Smooth muscle cell (in vitro differentiated cells): ENCODE results near the gene HECTD4. TPM values are rescaled to one million over a fixed set of nuclear protein-coding genes. Genes with fewer than 3 reads are reported as not detected.

ENCODE experiments used
- DNase-seq: peaks from one replicate; lab custom pipeline; 2025; ENCODE audit not compliant: unreplicated experiment; lab: John Stamatoyannopoulos, UW
- H2AFZ ChIP-seq: fragments of 200-600 bp; sonication (generic); 2 replicates; pipeline ENCODE4 v1.6.0; 2016; ENCODE audit warnings: antibody characterized with exemption, low read depth, mild to moderate bottlenecking
- H3F3A ChIP-seq: fragments of 200-600 bp; sonication (generic); 2 replicates; pipeline ENCODE4 v1.6.0; 2017; ENCODE audit warnings: antibody characterized with exemption, low read depth
- H3K27ac ChIP-seq: fragments of 200-600 bp; sonication (generic); 2 replicates; pipeline ENCODE4 v1.5.1; 2016; ENCODE audit warnings: low read depth, mild to moderate bottlenecking
- H3K27me3 ChIP-seq: fragments of 200-600 bp; sonication (generic); 2 replicates; pipeline ENCODE4 v1.6.1; 2016; ENCODE audit warnings: low read depth, mild to moderate bottlenecking
- H3K36me3 ChIP-seq: fragments of 200-600 bp; sonication (generic); 2 replicates; pipeline ENCODE4 v1.5.1; 2016; ENCODE audit warnings: low read depth
- H3K4me1 ChIP-seq: fragments of 200-600 bp; sonication (generic); 2 replicates; pipeline ENCODE4 v1.5.1; 2016; ENCODE audit warnings: low read depth
- H3K4me2 ChIP-seq: fragments of 200-600 bp; sonication (generic); 2 replicates; pipeline ENCODE4 v1.6.0; 2016; ENCODE audit warnings: mild to moderate bottlenecking
- H3K4me3 ChIP-seq: fragments of 200-600 bp; sonication (generic); 2 replicates; pipeline ENCODE4 v1.5.1; 2016; ENCODE audit warnings: mild to moderate bottlenecking
- H3K79me2 ChIP-seq: fragments of 200-600 bp; sonication (generic); 2 replicates; pipeline ENCODE4 v1.6.0; 2016; ENCODE audit warnings: low read depth, mild to moderate bottlenecking
- H3K9ac ChIP-seq: fragments of 200-600 bp; sonication (generic); 2 replicates; pipeline ENCODE4 v1.6.0; 2016; ENCODE audit warnings: low read depth
- H3K9me3 ChIP-seq: fragments of 200-600 bp; sonication (generic); replicated peaks from 2 replicates; pipeline ENCODE4 v1.5.1; 2016; ENCODE audit warnings: low read depth
- H4K20me1 ChIP-seq: fragments of 200-600 bp; sonication (generic); 2 replicates; pipeline ENCODE4 v1.6.0; 2016; ENCODE audit warnings: low read depth
- WGBS: methylation state at CpG from one replicate; pipeline ENCODE4 v1.1.7; 2016; ENCODE audit warnings: low lambda C conversion rate; 5-methylcytosine and 5-hydroxymethylcytosine counted together
- polyA plus RNA-seq: library from polyadenylated mRNA; unstranded; fragments of >200 nt; fragmentation: Nextera tagmentation; extraction: Ambion mirVana; gene quantifications from 2 replicates; pipeline ENCODE4 v1.2.1, GENCODE V29; 2016
- total RNA-seq: library from RNA; depleted of rRNA; stranded (reverse); fragments of >200 nt; gene quantifications from 2 replicates; pipeline ENCODE4 v1.2.3, GENCODE V29; 2014
- TF ChIP-seq, protein P1 (sequence below): fragments of 200-600 bp; sonication (generic); IDR thresholded peaks from 2 replicates; pipeline ENCODE4 v1.5.1; 2017; ENCODE audit warnings: borderline replicate concordance, mild to moderate bottlenecking, antibody characterized with exemption; ENCODE audit not compliant: insufficient read depth, poor library complexity, severe bottlenecking

The HECTD4 gene
- total and polyA plus RNA-seq, 2 experiments from 2014 or later: 6.6 to 16.9 TPM

DNA sequence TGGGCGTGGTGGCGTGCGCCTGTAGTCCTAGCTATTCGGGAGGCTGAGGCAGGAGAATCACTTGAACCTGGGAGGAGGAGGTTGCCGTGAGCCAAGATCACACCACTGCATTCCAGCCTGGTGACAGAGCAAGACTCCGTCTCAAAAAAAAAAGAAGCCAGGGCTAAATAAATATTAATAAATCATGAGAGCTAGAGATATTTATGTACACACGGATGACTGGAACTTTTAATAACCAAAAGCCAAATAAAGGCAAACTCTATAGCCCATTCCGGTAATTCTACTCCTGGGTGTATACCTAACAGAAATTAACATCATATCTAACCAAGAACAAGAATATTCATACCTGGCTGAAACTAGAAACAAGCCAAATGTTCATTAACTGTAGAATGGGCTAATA, 264.5 kb downstream of the HECTD4 start:
- Histone ChIP-seq H3K79me2 (no peaks in the 10 kb centered on the region), H4K20me1 (no peaks in the 10 kb centered on the region), H2AFZ (no peak overlapping the region), H3K4me2 (no peak overlapping the region), H3K9ac (no peak overlapping the region), H3F3A (peaks cover 8% of the 10 kb centered on the region), H3K27ac (peak overlapping the region; percentile 85), H3K9me3 (no peaks in the 10 kb centered on the region), H3K4me3 (no peak overlapping the region), H3K36me3 (no peaks in the 10 kb centered on the region), H3K27me3 (no peaks in the 10 kb centered on the region), H3K4me1 (peaks cover 8% of the 10 kb centered on the region)
- DNase-seq: no peak
- TF ChIP-seq, protein P1, sequence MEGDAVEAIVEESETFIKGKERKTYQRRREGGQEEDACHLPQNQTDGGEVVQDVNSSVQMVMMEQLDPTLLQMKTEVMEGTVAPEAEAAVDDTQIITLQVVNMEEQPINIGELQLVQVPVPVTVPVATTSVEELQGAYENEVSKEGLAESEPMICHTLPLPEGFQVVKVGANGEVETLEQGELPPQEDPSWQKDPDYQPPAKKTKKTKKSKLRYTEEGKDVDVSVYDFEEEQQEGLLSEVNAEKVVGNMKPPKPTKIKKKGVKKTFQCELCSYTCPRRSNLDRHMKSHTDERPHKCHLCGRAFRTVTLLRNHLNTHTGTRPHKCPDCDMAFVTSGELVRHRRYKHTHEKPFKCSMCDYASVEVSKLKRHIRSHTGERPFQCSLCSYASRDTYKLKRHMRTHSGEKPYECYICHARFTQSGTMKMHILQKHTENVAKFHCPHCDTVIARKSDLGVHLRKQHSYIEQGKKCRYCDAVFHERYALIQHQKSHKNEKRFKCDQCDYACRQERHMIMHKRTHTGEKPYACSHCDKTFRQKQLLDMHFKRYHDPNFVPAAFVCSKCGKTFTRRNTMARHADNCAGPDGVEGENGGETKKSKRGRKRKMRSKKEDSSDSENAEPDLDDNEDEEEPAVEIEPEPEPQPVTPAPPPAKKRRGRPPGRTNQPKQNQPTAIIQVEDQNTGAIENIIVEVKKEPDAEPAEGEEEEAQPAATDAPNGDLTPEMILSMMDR: no peak
- 84% methylated on average over 8 of the region's 8 CpGs for WGBS

DNA sequence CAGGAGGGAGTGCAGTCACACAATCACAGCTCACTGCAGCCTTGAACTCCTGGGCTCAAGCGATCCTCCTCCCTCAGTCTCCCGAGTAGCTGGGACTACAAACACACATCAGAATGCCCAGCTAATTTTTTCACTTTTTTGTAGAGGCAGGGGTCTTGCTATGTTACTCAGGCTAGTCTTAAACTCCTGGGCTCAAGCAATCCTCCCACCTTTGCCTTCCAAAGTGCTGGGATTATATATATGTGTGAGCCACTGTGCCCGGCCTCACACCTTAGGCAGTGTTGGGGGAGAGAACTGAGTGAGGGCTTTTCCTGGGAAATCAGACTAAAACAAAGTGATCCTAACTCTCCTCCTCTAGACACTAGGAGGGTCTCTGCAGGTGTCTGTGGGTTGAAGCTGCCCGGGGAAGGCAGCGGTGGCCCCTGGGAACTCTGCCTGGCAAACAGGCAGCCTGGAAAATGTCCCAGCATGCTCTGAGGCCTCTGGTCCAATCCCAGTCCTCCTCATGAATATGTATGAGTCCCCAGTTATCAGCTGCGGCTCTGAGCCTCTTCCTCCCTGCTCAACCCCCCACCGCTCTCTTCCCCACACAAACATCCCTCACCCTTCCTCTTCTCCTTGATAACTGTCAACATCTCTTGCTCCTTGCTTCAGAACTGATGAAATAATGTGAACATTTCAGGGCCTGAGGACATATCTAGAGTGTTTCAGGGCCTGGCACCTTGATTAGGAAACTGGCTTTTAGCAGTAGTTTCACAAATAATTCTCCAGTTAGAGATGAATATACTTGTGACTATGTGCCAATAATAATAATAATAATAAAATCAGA, 265.8 kb downstream of the HECTD4 start:
- peak overlapping the region; percentile 19 for H3K9ac ChIP-seq
- DNase-seq: peak; percentile 10

DNA sequence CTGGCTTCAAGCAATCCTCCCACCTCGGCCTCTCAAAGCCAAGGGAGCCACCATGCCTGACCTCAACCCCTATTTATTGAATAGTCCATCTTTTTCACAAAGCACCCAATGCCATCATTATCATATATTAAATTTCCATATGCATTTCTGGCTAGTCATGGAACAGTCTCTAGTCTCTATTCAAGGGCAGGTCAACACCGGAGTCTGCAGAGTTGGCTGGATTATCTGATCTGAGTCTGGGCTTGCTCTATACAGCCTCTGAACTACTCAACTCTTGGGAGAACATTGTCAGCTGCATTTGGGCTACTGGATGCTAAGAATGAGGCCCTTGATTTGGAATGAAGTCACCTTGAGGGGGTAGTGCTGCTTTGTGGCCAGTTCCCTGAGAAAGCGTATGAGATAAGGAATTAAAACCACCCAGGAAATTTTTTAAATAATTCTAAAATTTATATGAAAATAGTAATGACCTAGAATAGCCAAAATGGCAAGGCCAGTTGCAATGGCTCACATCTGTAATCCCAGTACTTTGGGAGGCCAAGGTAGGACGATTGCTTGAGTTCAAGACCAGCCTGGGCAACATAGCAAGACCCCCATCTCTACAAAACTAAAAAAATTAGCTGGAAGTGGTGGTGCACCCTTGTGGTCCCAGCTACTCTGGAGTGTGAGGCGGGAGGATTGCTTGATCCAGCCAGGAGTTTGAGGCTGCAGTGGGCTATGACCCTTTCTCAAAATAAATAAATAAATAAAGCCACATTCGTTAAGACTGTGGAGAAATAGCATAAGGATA, 266.8 kb downstream of the HECTD4 start:
- 94% methylated on average over 6 of the region's 6 CpGs for WGBS
- H3K36me3 ChIP-seq: no peaks in the 10 kb centered on the region
- H3K4me2 ChIP-seq: no peak overlapping the region
- no peak overlapping the region for H3K27ac ChIP-seq
- H3K4me3 ChIP-seq: no peak overlapping the region
- peak overlapping the region; percentile 78 for H2AFZ ChIP-seq
- H3F3A ChIP-seq: peaks cover 6% of the 10 kb centered on the region
- DNase-seq: no peak
- TF ChIP-seq, protein P1: no peak
- H3K9me3 ChIP-seq: no peaks in the 10 kb centered on the region
- H3K4me1 ChIP-seq: peaks cover 8% of the 10 kb centered on the region
- H3K27me3 ChIP-seq: no peaks in the 10 kb centered on the region
- H3K79me2 ChIP-seq: no peaks in the 10 kb centered on the region
- H3K9ac ChIP-seq: no peak overlapping the region
- no peaks in the 10 kb centered on the region for H4K20me1 ChIP-seq

More for the DNA sequence above, 265.8 kb downstream of the HECTD4 start:
- Histone ChIP-seq H2AFZ (peak overlapping the region; percentile 78), H3K4me2 (peak overlapping the region; percentile 83), H3K36me3 (no peaks in the 10 kb centered on the region), H3F3A (peaks cover 6% of the 10 kb centered on the region), H3K27me3 (no peaks in the 10 kb centered on the region), H3K27ac (peak overlapping the region; percentile 85), H3K4me1 (peaks cover 8% of the 10 kb centered on the region), H4K20me1 (no peaks in the 10 kb centered on the region), H3K9me3 (no peaks in the 10 kb centered on the region), H3K79me2 (no peaks in the 10 kb centered on the region), H3K4me3 (peak overlapping the region; percentile 25)
- 46% methylated on average over 6 of the region's 7 CpGs for WGBS
- TF ChIP-seq, protein P1: no peak
